Mesothelial cell of epicardium (in vitro differentiated cells): ENCODE measurements around the gene CPT1A. TPM values are rescaled to one million over a fixed set of nuclear protein-coding genes. Genes with fewer than 3 reads are reported as not detected.

Source experiments
- DNase-seq, 2 experiments: peaks; one replicate each; pipeline ENCODE4 v3.0.0; 2021; ENCODE audit warnings: low spot score in 2 of 2; ENCODE audit not compliant: unreplicated experiment in 2 of 2
- H3K27ac Mint-ChIP-seq: 2 replicates; pipeline ENCODE4 v1.8.0; 2021; ENCODE audit warnings: mixed read lengths
- H3K27me3 Mint-ChIP-seq: 2 replicates; pipeline ENCODE4 v1.8.0; 2021; ENCODE audit warnings: low read depth, mixed read lengths
- H3K36me3 Mint-ChIP-seq: 2 replicates; pipeline ENCODE4 v1.8.0; 2021; ENCODE audit warnings: mixed read lengths
- H3K4me1 Mint-ChIP-seq: 2 replicates; pipeline ENCODE4 v1.8.0; 2021; ENCODE audit warnings: mixed read lengths
- H3K4me3 Mint-ChIP-seq: 2 replicates; pipeline ENCODE4 v1.8.0; 2021; ENCODE audit warnings: mild to moderate bottlenecking, moderate library complexity, mixed read lengths
- H3K9me3 Mint-ChIP-seq: 2 replicates; pipeline ENCODE4 v1.8.0; 2021; ENCODE audit warnings: mixed read lengths
- total RNA-seq: library from RNA; stranded (reverse); gene quantifications from 3 replicates; pipeline ENCODE4 v1.2.1, GENCODE V29; 2021
- TF ChIP-seq, protein P1 (sequence below): fragments of 200-600 bp; sonication (generic); IDR thresholded peaks from one replicate; pipeline ENCODE4 v1.5.0; 2021; ENCODE audit warnings: antibody characterized with exemption; ENCODE audit not compliant: unreplicated experiment

The CPT1A gene
- total RNA-seq, 1 donor from 2014 or later = 2.6 TPM

DNA sequence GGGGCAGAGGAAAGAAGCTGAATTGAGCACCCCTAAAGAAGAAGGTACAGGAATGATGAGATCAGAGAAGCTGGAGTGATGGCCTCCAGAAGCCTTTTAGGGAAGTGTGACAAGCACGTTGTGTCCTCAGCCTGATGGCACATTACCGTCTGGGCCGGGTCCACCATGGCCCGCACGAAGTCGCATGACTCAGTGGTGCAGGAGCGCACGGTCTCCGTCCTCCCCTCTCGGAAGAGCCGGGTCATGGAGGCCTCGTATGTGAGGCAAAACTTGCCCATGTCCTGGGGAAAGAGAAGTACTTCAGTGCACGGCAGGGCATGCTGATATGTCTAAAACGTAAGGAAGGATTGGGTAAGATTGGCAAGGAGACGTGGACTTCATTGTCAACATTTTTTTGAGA, 79.2 kb downstream of the CPT1A start:
- no peak overlapping the region for H3K4me3 Mint-ChIP-seq
- peaks cover 23% of the 10 kb centered on the region for H3K4me1 Mint-ChIP-seq
- no peaks in the 10 kb centered on the region for H3K9me3 Mint-ChIP-seq
- no peaks in the 10 kb centered on the region for H3K36me3 Mint-ChIP-seq
- TF ChIP-seq, protein P1, sequence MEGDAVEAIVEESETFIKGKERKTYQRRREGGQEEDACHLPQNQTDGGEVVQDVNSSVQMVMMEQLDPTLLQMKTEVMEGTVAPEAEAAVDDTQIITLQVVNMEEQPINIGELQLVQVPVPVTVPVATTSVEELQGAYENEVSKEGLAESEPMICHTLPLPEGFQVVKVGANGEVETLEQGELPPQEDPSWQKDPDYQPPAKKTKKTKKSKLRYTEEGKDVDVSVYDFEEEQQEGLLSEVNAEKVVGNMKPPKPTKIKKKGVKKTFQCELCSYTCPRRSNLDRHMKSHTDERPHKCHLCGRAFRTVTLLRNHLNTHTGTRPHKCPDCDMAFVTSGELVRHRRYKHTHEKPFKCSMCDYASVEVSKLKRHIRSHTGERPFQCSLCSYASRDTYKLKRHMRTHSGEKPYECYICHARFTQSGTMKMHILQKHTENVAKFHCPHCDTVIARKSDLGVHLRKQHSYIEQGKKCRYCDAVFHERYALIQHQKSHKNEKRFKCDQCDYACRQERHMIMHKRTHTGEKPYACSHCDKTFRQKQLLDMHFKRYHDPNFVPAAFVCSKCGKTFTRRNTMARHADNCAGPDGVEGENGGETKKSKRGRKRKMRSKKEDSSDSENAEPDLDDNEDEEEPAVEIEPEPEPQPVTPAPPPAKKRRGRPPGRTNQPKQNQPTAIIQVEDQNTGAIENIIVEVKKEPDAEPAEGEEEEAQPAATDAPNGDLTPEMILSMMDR = no peak
- DNase-seq = no peak
- H3K27me3 Mint-ChIP-seq = no peaks in the 10 kb centered on the region
- H3K27ac Mint-ChIP-seq = peak overlapping the region; percentile 93

DNA sequence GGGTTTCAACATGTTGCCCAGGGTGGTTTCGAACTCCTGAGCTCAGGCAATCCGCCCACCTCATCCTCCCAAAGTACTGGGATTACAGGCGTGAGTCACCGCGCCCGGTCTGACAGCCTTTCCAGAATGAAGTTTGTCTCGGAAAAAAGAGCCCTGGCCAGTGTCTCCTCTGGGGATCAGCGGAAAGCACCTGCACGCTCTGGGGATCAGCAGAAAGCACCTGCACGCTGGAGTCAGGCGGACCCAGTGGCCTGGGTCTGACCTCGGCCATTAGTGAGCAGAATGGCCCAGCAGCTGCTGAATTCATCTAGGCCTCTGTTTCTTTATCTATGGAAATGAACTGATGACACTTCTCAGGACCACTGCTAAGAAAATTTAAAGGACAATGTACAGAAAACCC, 79.9 kb downstream of the CPT1A start:
- Mint-ChIP-seq H3K4me3 (no peak overlapping the region), H3K4me1 (peaks cover 23% of the 10 kb centered on the region), H3K27ac (no peak overlapping the region), H3K36me3 (no peaks in the 10 kb centered on the region), H3K27me3 (no peaks in the 10 kb centered on the region), H3K9me3 (no peaks in the 10 kb centered on the region)
- no peak for DNase-seq
- TF ChIP-seq, protein P1 = no peak

DNA sequence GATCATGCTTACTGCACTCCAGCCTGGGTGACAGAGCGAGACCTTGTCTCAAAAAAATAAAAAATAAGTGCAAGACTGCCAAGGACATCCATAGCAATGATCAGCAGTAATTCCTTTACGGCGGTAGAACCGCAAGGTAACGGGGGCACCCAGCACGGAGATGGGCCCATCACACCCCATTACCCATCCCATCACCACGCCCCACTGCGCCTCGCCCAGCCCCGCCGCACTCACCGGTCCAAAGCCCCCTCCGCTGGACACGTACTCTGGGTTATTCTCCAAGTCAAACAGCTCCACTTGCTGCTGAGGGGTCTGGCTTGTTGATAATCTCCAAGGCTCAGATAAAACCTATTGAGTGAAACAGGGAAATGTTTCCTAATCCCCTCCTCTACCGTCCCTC, 81.7 kb downstream of the CPT1A start:
- Mint-ChIP-seq H3K4me1 (peaks cover 23% of the 10 kb centered on the region), H3K27me3 (no peaks in the 10 kb centered on the region), H3K36me3 (no peaks in the 10 kb centered on the region), H3K4me3 (no peak overlapping the region), H3K27ac (no peak overlapping the region), H3K9me3 (no peaks in the 10 kb centered on the region)
- DNase-seq = no peak
- TF ChIP-seq, protein P1 = no peak

DNA sequence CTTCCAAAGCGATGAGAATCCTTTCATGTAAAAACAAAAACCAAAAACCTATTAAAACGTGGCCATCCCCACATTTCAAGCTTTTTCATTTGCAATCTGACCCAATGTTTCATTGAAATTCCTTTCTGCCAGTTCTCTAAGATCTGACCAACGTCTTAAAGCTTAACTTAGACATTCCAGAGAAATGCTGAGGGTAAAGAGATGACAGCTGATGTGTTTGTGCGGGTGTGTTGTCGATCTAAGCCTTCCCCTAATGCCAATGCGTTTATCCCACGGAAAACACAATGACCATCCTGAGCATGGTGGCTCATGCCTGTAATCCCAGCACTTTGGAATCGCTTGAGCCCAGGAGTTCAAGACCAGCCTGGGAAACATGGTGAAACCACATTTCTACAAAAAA, 84.0 kb downstream of the CPT1A start:
- peaks cover 7% of the 10 kb centered on the region for H3K4me1 Mint-ChIP-seq
- H3K27ac Mint-ChIP-seq = no peak overlapping the region
- H3K36me3 Mint-ChIP-seq = no peaks in the 10 kb centered on the region
- TF ChIP-seq, protein P1 = no peak
- H3K4me3 Mint-ChIP-seq = no peak overlapping the region
- DNase-seq = no peak
- H3K9me3 Mint-ChIP-seq = no peaks in the 10 kb centered on the region
- no peaks in the 10 kb centered on the region for H3K27me3 Mint-ChIP-seq

DNA sequence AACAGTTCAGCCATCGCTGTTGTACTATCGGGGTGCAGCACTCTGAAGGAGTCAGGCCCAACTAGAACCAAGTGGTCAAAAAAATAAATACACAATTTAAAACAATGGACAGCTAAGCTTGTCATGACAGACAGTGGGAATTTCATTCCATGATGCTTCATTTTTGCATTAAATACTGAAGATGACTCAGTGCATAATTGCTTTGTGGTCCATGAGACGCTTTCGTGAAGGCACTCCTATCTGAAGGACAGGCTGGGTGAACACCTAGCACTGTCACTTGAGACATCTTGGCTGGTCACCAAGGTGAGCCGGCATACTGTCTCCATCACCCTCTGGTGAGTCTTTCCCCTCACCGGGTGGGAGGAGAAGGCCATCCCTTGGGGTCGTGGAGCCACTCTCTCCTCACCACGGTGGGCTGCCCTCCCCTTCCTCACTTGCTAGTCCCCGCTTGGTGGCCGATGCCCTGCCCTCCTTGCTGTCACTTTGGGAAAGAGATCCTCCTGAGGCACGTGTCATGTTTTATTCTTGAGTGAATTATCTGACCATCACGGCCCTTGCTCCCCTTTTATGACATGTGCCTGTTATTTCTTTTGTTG, 85.4 kb downstream of the CPT1A start:
- peaks cover 2% of the 10 kb centered on the region for H3K4me1 Mint-ChIP-seq
- no peak for DNase-seq
- TF ChIP-seq, protein P1 = no peak
- no peaks in the 10 kb centered on the region for H3K36me3 Mint-ChIP-seq
- no peak overlapping the region for H3K27ac Mint-ChIP-seq
- H3K4me3 Mint-ChIP-seq = no peak overlapping the region
- H3K9me3 Mint-ChIP-seq = no peaks in the 10 kb centered on the region
- no peaks in the 10 kb centered on the region for H3K27me3 Mint-ChIP-seq

DNA sequence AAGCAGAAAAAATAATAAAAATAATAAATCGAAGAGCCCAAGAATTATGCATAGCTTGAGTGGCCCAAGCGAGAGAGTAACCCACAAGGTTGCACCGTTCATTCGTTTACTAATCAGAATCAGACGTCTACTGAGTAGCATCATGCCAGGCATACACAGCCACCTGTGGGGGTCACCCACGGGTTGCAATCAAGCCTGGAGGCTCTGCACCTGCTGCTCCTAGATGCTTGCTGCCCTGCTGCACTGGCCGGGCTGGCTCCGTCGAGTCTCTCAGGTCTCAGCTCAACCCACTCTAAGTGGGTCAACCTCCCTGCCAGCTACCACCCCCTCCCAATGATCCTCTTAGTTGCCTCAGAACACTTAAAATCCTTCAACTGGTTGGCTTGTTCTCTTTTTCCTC, 88.4 kb downstream of the CPT1A start:
- Mint-ChIP-seq H3K36me3 (no peaks in the 10 kb centered on the region), H3K4me3 (no peak overlapping the region), H3K27me3 (no peaks in the 10 kb centered on the region)

More for the DNA sequence above, 88.4 kb downstream of the CPT1A start:
- H3K27ac Mint-ChIP-seq = no peak overlapping the region
- DNase-seq = no peak
- TF ChIP-seq, protein P1 = no peak
- H3K9me3 Mint-ChIP-seq = no peaks in the 10 kb centered on the region
- H3K4me1 Mint-ChIP-seq = peaks cover 15% of the 10 kb centered on the region
